Thyroid gland (tissue), 4 donors: ENCODE results near the gene ADGRG6. TPM values are rescaled to one million over a fixed set of nuclear protein-coding genes. Genes with fewer than 3 reads are reported as not detected.

Experiments
- DNase-seq, 2 donors: peaks; one replicate each; pipeline ENCODE4 v3.0.0-alpha.2; 2019
- H3K27ac ChIP-seq, 3 donors: fragments of 200-600 bp; sonication (generic); 1 replicate in 2 of 3; 2 replicates in 1 of 3; pipeline ENCODE4 v1.5.1; 2016 to 2019; ENCODE audit warnings: mild to moderate bottlenecking in 1 of 3, moderate library complexity in 1 of 3
- H3K27me3 ChIP-seq: fragments of 200-600 bp; sonication (generic); one replicate; pipeline ENCODE4 v1.5.1; 2019
- H3K36me3 ChIP-seq, 2 donors: fragments of 200-600 bp; sonication (generic); one replicate each; pipeline ENCODE4 v1.5.1; 2016 to 2019
- H3K4me1 ChIP-seq, 2 donors: fragments of 200-600 bp; sonication (generic); one replicate each; pipeline ENCODE4 v1.5.1; 2017 to 2019
- H3K4me3 ChIP-seq, 3 donors: fragments of 200-600 bp; sonication (generic); replicated peaks in 1 of 3; 1 replicate in 2 of 3; 2 replicates in 1 of 3; pipeline ENCODE4 v1.5.1; 2016; ENCODE audit warnings: mild to moderate bottlenecking in 1 of 3
- H3K9me3 ChIP-seq: fragments of 200-600 bp; sonication (generic); one replicate; pipeline ENCODE4 v1.5.1; 2017
- CTCF ChIP-seq, 6 experiments: fragments of 200-600 bp in 3 of 6; fragments of 450-650 bp in 3 of 6; sonication (generic) in 3 of 6; IDR thresholded peaks; one replicate each; pipeline ENCODE4 v1.5.1; 2016 to 2019; ENCODE audit warnings: antibody characterized with exemption in 6 of 6, mild to moderate bottlenecking in 2 of 6, inconsistent platforms in 1 of 6, moderate library complexity in 1 of 6
- POLR2A ChIP-seq, 2 donors: fragments of 450-650 bp; IDR thresholded peaks; one replicate each; pipeline ENCODE4 v1.6.1; 2017; ENCODE audit warnings: antibody characterized with exemption in 2 of 2, mild to moderate bottlenecking in 2 of 2, moderate library complexity in 1 of 2
- WGBS, 2 donors: methylation state at CpG; one replicate each; pipeline ENCODE4 v1.1.5; 2017; 5-methylcytosine and 5-hydroxymethylcytosine counted together
- intact Hi-C: fragments of 100-400 bp; cut with DNase I; formaldehyde crosslinking; loops from one replicate; pipeline ENCODE4 v1.15.1; 2023
- total RNA-seq, 4 donors: library from RNA; depleted of rRNA; stranded (reverse); fragments of >200 nt; gene quantifications; one replicate each; pipeline ENCODE4 v1.2.3, GENCODE V29; 2016

The ADGRG6 gene
- total RNA-seq, 4 donors from 2014 or later: 2.9 to 10.5 (median 7.1) TPM

GRCh38 chr6:142440600-142441293, 138.9 kb downstream of the ADGRG6 start:
- no peak overlapping the region for H3K4me3 ChIP-seq
- intact Hi-C loops: no loop called here
- DNase-seq: no peak
- no peaks in the 10 kb centered on the region for H3K9me3 ChIP-seq
- no peaks in the 10 kb centered on the region for H3K27me3 ChIP-seq
- H3K36me3 ChIP-seq: no peaks in the 10 kb centered on the region
- 63 to 71% methylated on average over 4 of the region's 4 CpGs for WGBS, 2 donors
- no peaks in the 10 kb centered on the region for H3K4me1 ChIP-seq
- TF ChIP-seq POLR2A (IDR thresholded peaks at IDR 0.05) (no peak), CTCF (IDR thresholded peaks at IDR 0.05) (no peak)
- no peak overlapping the region for H3K27ac ChIP-seq

- no peak for DNase-seq
- no peaks in the 10 kb centered on the region for H3K27me3 ChIP-seq
- TF ChIP-seq CTCF (IDR thresholded peaks at IDR 0.05) (no peak), POLR2A (IDR thresholded peaks at IDR 0.05) (no peak)
- H3K27ac ChIP-seq: no peak overlapping the region
- no peaks in the 10 kb centered on the region for H3K36me3 ChIP-seq
- intact Hi-C loops: no loop called here
- 82 to 91% methylated on average over 3 of the region's 3 CpGs for WGBS, 2 donors
- no peaks in the 10 kb centered on the region for H3K9me3 ChIP-seq
- no peaks in the 10 kb centered on the region for H3K4me1 ChIP-seq
- no peak overlapping the region for H3K4me3 ChIP-seq
These were observed 139.9 kb downstream of the ADGRG6 start for GRCh38 chr6:142441716-142442115.

- intact Hi-C loops: no loop called here
- no peaks in the 10 kb centered on the region for H3K27me3 ChIP-seq
- TF ChIP-seq POLR2A (IDR thresholded peaks at IDR 0.05) (no peak), CTCF (IDR thresholded peaks at IDR 0.05) (no peak)
- H3K9me3 ChIP-seq: no peaks in the 10 kb centered on the region
- WGBS, 2 donors: 89 to 95% methylated on average over 2 of the region's 2 CpGs
- no peaks in the 10 kb centered on the region for H3K36me3 ChIP-seq
- DNase-seq: no peak
- H3K4me1 ChIP-seq: no peaks in the 10 kb centered on the region
- H3K27ac ChIP-seq: no peak overlapping the region
- H3K4me3 ChIP-seq: no peak overlapping the region
These were observed 141.3 kb downstream of the ADGRG6 start for GRCh38 chr6:142443102-142443501.

GRCh38 chr6:142443532-142443931, 141.7 kb downstream of the ADGRG6 start:
- Histone ChIP-seq H3K27me3 (no peaks in the 10 kb centered on the region), H3K4me1 (no peaks in the 10 kb centered on the region), H3K4me3 (no peak overlapping the region), H3K36me3 (no peaks in the 10 kb centered on the region), H3K9me3 (no peaks in the 10 kb centered on the region), H3K27ac (no peak overlapping the region)
- TF ChIP-seq POLR2A (IDR thresholded peaks at IDR 0.05) (no peak), CTCF (IDR thresholded peaks at IDR 0.05) (no peak)
- DNase-seq: no peak
- WGBS, 2 donors: 85 to 90% methylated on average over 1 of the region's 1 CpG
- intact Hi-C loops: no loop called here

GRCh38 chr6:142444376-142444775, 142.6 kb downstream of the ADGRG6 start:
- Histone ChIP-seq H3K4me3 (no peak overlapping the region), H3K9me3 (no peaks in the 10 kb centered on the region), H3K36me3 (no peaks in the 10 kb centered on the region), H3K27ac (no peak overlapping the region), H3K27me3 (no peaks in the 10 kb centered on the region), H3K4me1 (no peaks in the 10 kb centered on the region)
- WGBS, 2 donors: 66 to 81% methylated on average over 1 of the region's 1 CpG
- no peak for DNase-seq
- no peak for TF ChIP-seq POLR2A (IDR thresholded peaks at IDR 0.05)
- TF ChIP-seq CTCF (IDR thresholded peaks at IDR 0.05): no peak
- intact Hi-C loops: no loop called here
